Endodermal cell (in vitro differentiated cells): Measurements from ENCODE around the gene GDF2. TPM values are rescaled to one million over a fixed set of nuclear protein-coding genes. Genes with fewer than 3 reads are reported as not detected.

Experiments
- DNase-seq: peaks from one replicate; pipeline ENCODE4 v3.0.0-alpha.2; 2017
- H3K27ac ChIP-seq: 2 replicates; pipeline ENCODE4 v1.5.1; 2013; ENCODE audit warnings: mild to moderate bottlenecking, low read depth, low read length, moderate library complexity
- H3K27me3 ChIP-seq: 2 replicates; pipeline ENCODE4 v1.6.1; 2013; ENCODE audit warnings: mild to moderate bottlenecking, low read length, moderate library complexity; ENCODE audit not compliant: insufficient read depth, control insufficient read depth, poor library complexity, severe bottlenecking
- H3K36me3 ChIP-seq: 2 replicates; pipeline ENCODE4 v1.7.0; 2013; ENCODE audit warnings: mild to moderate bottlenecking, low read length, moderate library complexity; ENCODE audit not compliant: control insufficient read depth, insufficient read depth
- H3K4me1 ChIP-seq: one replicate; pipeline ENCODE4 v1.7.0; 2013; ENCODE audit warnings: low read length; ENCODE audit not compliant: control insufficient read depth, insufficient read depth
- H3K4me3 ChIP-seq: 2 replicates; pipeline ENCODE4 v1.5.1; 2013; ENCODE audit warnings: mild to moderate bottlenecking, low read length, moderate library complexity
- H3K9ac ChIP-seq: 2 replicates; pipeline ENCODE4 v1.6.1; 2013; ENCODE audit warnings: mild to moderate bottlenecking, low read length, moderate library complexity; ENCODE audit not compliant: poor library complexity, severe bottlenecking; ENCODE audit errors: extremely low read depth
- H3K9me3 ChIP-seq: 2 replicates; pipeline ENCODE4 v1.6.1; 2013; ENCODE audit warnings: mild to moderate bottlenecking, low read length, moderate library complexity; ENCODE audit not compliant: control insufficient read depth
- H3K27ac Mint-ChIP-seq: 2 replicates; pipeline ENCODE4 v1.8.0; 2020; ENCODE audit warnings: mixed read lengths
- H3K27me3 Mint-ChIP-seq: 2 replicates; pipeline ENCODE4 v1.8.0; 2021; ENCODE audit warnings: mild to moderate bottlenecking, mixed read lengths; ENCODE audit not compliant: insufficient read depth
- H3K36me3 Mint-ChIP-seq: 2 replicates; pipeline ENCODE4 v1.8.0; 2020; ENCODE audit warnings: low read depth, mixed read lengths
- H3K4me1 Mint-ChIP-seq: 2 replicates; pipeline ENCODE4 v1.8.0; 2020; ENCODE audit warnings: mixed read lengths
- H3K4me3 Mint-ChIP-seq: 2 replicates; pipeline ENCODE4 v1.8.0; 2020; ENCODE audit warnings: mild to moderate bottlenecking, moderate library complexity, mixed read lengths
- H3K9me3 Mint-ChIP-seq: 2 replicates; pipeline ENCODE4 v1.8.0; 2020; ENCODE audit warnings: mild to moderate bottlenecking, mixed read lengths
- WGBS, 2 experiments: methylation state at CpG; one replicate each; pipeline versions ENCODE4 v1.1.5 to v1.1.7; 2013; ENCODE audit warnings: missing lambda C conversion rate in 2 of 2, mixed read lengths in 1 of 2; ENCODE audit not compliant: insufficient coverage in 1 of 2, insufficient read length in 1 of 2; 5-methylcytosine and 5-hydroxymethylcytosine counted together
- total RNA-seq, 2 donors: library from RNA; stranded (reverse); fragmentation: NEBNext Ultra II Directional in 1 of 2; extraction: Animal tissue kit (Norgen Biotek cat#: 25700) in 1 of 2; gene quantifications; 2 replicates in 1 of 2; 3 replicates in 1 of 2; pipeline ENCODE4 v1.2.1, GENCODE V29; 2021
- TF ChIP-seq, protein P1 (sequence below): fragments of 200-600 bp; sonication (generic); conservative IDR thresholded peaks from 2 replicates; pipeline ENCODE4 v1.5.0; 2021; ENCODE audit warnings: antibody characterized with exemption, mild to moderate bottlenecking

The GDF2 gene
- total RNA-seq, 2 donors from 2014 or later, result not detected

DNA sequence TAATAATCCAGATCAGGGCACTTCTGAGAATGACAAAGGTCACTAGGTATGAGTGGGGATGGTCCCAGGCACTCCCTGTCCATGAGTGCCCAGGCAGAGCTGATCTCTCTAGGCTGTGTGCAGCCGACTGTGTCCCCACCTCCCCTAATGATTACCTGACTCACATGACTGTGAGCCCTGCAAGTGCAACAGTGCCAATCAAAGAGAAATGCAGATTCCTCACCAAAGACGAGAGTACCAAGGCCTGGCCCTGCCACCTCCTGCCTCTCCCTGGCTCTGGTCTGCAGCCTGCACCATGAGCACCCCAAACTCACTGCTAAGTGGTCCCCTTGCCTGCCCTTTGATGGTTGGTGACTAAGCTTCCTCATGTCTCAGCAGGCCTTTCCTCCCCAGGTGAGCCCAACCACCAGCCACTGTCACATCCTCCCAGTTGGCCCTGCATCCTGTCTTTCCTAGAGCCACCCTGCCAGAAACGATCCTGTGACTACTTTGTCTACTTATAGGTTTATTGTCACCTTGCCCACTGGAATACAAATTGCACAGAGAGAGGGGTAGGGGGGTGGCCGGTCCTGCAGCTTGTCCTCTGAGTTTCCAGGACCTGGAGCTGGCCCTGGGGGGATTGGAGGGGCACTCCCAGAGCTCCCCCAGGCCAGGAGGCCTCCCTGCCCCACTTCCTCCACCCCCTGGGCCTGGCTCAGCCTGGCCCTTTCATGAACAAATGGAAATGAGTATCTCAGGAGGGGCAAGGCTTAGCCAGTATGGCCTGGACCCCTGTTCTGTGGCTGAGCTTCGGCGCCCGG, 44.7 kb upstream of the GDF2 start:
- WGBS, 2 experiments, result 77 to 83% methylated on average over 4 to 7 of the region's 7 CpGs
- Mint-ChIP-seq H3K36me3 (no peaks in the 10 kb centered on the region), H3K27ac (peak overlapping the region; percentile 44), H3K4me1 (no peaks in the 10 kb centered on the region), H3K4me3 (no peak overlapping the region), H3K9me3 (peaks cover 9% of the 10 kb centered on the region), H3K27me3 (peaks cover 6% of the 10 kb centered on the region)
- Histone ChIP-seq H3K4me3 (no peak overlapping the region), H3K27ac (no peak overlapping the region), H3K9ac (no peak overlapping the region), H3K36me3 (no peaks in the 10 kb centered on the region), H3K9me3 (peaks cover 3% of the 10 kb centered on the region), H3K4me1 (no peaks in the 10 kb centered on the region), H3K27me3 (no peaks in the 10 kb centered on the region)
- TF ChIP-seq, protein P1, sequence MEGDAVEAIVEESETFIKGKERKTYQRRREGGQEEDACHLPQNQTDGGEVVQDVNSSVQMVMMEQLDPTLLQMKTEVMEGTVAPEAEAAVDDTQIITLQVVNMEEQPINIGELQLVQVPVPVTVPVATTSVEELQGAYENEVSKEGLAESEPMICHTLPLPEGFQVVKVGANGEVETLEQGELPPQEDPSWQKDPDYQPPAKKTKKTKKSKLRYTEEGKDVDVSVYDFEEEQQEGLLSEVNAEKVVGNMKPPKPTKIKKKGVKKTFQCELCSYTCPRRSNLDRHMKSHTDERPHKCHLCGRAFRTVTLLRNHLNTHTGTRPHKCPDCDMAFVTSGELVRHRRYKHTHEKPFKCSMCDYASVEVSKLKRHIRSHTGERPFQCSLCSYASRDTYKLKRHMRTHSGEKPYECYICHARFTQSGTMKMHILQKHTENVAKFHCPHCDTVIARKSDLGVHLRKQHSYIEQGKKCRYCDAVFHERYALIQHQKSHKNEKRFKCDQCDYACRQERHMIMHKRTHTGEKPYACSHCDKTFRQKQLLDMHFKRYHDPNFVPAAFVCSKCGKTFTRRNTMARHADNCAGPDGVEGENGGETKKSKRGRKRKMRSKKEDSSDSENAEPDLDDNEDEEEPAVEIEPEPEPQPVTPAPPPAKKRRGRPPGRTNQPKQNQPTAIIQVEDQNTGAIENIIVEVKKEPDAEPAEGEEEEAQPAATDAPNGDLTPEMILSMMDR, result no peak
- peak; percentile 51 for DNase-seq

DNA sequence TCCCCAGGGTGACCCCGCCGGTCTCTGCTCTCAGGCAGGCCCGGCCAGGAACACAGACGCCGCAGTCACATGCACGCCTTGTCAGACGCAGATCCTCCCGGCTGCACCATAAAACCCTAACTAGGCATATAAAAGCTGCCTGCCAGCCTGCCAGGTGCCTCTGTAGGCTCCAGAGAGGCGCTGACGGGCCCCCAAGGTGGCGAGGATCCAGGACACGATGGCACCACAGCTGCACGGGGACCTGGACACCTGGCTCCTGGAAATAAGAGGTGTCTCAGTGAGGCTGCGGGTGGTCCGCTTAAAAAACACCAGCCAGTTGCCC, 44.1 kb upstream of the GDF2 start:
- DNase-seq, result no peak
- Mint-ChIP-seq H3K4me1 (no peaks in the 10 kb centered on the region), H3K27ac (no peak overlapping the region), H3K9me3 (peaks cover 4% of the 10 kb centered on the region), H3K36me3 (no peaks in the 10 kb centered on the region), H3K4me3 (no peak overlapping the region), H3K27me3 (peaks cover 6% of the 10 kb centered on the region)
- no peaks in the 10 kb centered on the region for H3K4me1 ChIP-seq
- no peak overlapping the region for H3K9ac ChIP-seq
- TF ChIP-seq, protein P1, result no peak
- H3K27ac ChIP-seq, result no peak overlapping the region
- no peaks in the 10 kb centered on the region for H3K36me3 ChIP-seq
- 90 to 92% methylated on average over 9 to 15 of the region's 15 CpGs for WGBS, 2 experiments
- H3K4me3 ChIP-seq, result no peak overlapping the region
- no peaks in the 10 kb centered on the region for H3K27me3 ChIP-seq
- peaks cover 3% of the 10 kb centered on the region for H3K9me3 ChIP-seq

DNA sequence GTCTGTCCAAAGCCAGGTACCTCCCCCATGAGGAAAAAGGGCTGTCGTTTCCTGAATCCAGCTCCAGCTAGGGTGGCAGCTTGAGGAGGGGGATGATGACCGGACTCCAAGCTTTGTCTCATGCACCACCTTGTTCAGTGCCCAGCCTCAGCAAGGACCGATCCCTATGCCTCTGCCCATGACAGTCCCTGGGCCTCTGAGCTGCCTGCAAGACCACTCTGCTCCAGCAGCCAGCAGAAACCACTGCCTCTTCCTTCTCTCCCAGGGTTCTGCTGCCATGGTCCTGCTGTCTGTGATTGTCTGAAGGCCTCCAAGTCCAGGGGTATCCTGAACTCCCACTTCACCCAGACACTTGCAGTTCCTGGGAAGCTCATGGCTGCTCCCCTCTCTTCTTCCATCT, 43.5 kb upstream of the GDF2 start:
- TF ChIP-seq, protein P1, result no peak
- no peaks in the 10 kb centered on the region for H3K36me3 ChIP-seq
- Mint-ChIP-seq H3K27me3 (peaks cover 6% of the 10 kb centered on the region), H3K4me3 (no peak overlapping the region), H3K9me3 (no peaks in the 10 kb centered on the region), H3K4me1 (no peaks in the 10 kb centered on the region), H3K36me3 (no peaks in the 10 kb centered on the region), H3K27ac (no peak overlapping the region)
- no peaks in the 10 kb centered on the region for H3K27me3 ChIP-seq
- H3K9ac ChIP-seq, result no peak overlapping the region
- DNase-seq, result no peak
- no peaks in the 10 kb centered on the region for H3K4me1 ChIP-seq
- WGBS, 2 experiments, result 85 to 86% methylated on average over 1 to 3 of the region's 3 CpGs
- no peak overlapping the region for H3K4me3 ChIP-seq
- no peaks in the 10 kb centered on the region for H3K9me3 ChIP-seq
- H3K27ac ChIP-seq, result no peak overlapping the region
